Hepatocyte (in vitro differentiated cells): ENCODE measurements around the gene TMEM151A.

Source experiments
- EZH2 ChIP-seq: fragments of 200-600 bp; sonication (generic); IDR thresholded peaks from 2 replicates; pipeline ENCODE4 v1.6.1; 2016; ENCODE audit warnings: antibody characterized with exemption, mild to moderate bottlenecking, borderline replicate concordance
- EZH2phosphoT487 ChIP-seq: fragments of 200-600 bp; sonication (generic); IDR thresholded peaks from one replicate; pipeline ENCODE4 v1.6.1; 2018; ENCODE audit warnings: antibody characterized with exemption, mild to moderate bottlenecking, low read depth, moderate library complexity; ENCODE audit not compliant: unreplicated experiment, severe bottlenecking
- TF ChIP-seq, protein P1 (sequence below): fragments of 200-600 bp; sonication (generic); IDR thresholded peaks from 2 replicates; pipeline ENCODE4 v1.5.1; 2016; ENCODE audit warnings: antibody characterized with exemption, mild to moderate bottlenecking; ENCODE audit not compliant: poor library complexity

DNA sequence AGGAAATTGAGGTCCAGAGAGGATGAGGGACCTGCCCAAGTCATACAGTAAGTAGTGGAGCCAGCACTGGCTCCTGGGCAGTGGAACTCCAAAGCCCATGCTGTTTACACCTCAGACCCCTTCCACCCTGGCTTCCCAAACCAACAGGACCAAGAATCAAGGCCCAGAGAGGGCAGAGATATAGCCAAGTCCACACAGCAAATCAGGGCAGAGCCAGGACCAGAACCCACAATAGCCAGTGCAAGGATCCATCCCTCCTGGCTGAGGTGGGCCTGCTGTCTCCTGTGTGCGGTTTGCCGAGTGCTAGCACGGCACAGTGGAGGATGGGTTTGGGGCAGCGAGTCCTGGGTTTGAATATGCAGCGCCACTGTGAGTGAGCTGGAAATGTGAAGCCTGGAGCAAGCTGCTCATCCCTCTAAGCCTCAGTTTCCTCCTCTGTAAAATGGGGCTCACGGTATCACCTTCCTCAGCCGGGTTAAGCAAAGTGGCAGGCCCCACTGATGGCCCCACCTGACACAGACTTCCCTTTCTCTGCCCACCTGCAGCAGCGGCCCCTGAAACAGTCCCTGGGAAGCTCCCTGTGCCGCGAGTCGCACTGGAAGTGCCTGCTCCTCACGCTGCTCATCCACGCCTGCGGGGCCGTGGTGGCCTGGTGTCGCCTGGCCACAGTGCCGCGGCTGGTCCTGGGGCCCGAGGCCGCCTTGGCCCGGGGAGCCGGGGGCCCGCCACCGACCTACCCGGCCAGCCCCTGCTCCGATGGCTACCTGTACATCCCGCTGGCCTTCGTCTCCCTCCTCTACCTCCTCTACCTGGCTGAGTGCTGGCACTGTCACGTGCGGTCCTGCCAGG, 2.3 kb downstream of the TMEM151A start:
- TF ChIP-seq, protein P1, sequence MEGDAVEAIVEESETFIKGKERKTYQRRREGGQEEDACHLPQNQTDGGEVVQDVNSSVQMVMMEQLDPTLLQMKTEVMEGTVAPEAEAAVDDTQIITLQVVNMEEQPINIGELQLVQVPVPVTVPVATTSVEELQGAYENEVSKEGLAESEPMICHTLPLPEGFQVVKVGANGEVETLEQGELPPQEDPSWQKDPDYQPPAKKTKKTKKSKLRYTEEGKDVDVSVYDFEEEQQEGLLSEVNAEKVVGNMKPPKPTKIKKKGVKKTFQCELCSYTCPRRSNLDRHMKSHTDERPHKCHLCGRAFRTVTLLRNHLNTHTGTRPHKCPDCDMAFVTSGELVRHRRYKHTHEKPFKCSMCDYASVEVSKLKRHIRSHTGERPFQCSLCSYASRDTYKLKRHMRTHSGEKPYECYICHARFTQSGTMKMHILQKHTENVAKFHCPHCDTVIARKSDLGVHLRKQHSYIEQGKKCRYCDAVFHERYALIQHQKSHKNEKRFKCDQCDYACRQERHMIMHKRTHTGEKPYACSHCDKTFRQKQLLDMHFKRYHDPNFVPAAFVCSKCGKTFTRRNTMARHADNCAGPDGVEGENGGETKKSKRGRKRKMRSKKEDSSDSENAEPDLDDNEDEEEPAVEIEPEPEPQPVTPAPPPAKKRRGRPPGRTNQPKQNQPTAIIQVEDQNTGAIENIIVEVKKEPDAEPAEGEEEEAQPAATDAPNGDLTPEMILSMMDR, result no peak
- TF ChIP-seq EZH2phosphoT487 (no peak), EZH2 (no peak)
